GM20431 (cell line): ENCODE data around the gene CTSH.
"Not testable (repeated sequence)": the region's sequence is repeated elsewhere in the genome, so short reads cannot be mapped to it uniquely, and the experiment has no call there.

Source experiments
- in situ Hi-C: fragments of 300-500 bp; cut with MseI, MboI; formaldehyde crosslinking; loops from one replicate; pipeline ENCODE4 v1.15.0; 2020; ENCODE audit warnings: low sequenced_read_pairs; ENCODE audit not compliant: unreplicated experiment

The CTSH gene

DNA sequence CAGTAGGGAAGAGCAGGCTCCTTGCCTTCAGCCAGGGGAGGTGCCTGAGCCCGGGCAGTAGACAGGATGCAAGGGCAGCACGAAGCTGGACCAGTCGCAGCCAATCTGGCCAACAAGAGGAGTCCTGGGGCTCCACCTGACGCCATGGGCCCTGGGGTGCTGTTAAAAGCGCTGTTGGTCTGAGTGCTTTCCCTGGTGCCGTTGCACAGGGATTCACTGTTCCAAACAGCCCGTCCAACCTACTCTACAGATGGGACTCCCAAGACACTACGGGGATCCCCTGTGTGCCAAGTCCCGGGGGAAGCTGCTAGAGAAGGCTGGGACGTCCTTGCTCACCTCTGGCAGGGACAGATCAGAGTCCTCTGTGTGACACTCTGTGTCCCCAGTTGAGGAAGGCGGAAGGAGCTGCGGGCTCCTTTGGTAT is 632 bp downstream of the CTSH start:
- in situ Hi-C loops, result no loop called here

DNA sequence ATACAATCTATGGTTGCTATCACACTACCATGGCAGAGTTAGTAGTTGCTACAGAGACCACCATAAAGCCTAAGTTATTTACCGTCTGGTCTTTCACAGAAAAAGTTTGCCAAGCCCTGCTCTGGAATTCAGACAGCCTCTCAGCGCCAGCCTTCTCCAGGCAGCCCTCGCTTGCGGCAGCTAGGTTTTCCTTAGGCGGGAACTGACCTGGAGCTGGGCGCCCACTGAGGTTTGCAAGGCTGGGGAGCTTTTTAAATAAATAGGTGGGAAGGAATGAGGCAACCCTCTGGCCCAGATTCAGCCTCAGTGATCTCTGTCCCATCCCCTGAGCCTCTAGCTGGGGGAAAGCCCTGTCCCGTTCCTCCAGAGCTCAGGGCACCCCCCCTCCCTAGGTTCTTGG is 1.2 kb downstream of the CTSH start:
- in situ Hi-C loops, result no loop called here

- in situ Hi-C loops, result no loop called here
Measured at GRCh38 chr15:78942741-78943140, 2.1 kb downstream of the CTSH start.

GRCh38 chr15:78938658-78939488 is 6.0 kb downstream of the CTSH start:
- in situ Hi-C loops, result no loop called here

DNA sequence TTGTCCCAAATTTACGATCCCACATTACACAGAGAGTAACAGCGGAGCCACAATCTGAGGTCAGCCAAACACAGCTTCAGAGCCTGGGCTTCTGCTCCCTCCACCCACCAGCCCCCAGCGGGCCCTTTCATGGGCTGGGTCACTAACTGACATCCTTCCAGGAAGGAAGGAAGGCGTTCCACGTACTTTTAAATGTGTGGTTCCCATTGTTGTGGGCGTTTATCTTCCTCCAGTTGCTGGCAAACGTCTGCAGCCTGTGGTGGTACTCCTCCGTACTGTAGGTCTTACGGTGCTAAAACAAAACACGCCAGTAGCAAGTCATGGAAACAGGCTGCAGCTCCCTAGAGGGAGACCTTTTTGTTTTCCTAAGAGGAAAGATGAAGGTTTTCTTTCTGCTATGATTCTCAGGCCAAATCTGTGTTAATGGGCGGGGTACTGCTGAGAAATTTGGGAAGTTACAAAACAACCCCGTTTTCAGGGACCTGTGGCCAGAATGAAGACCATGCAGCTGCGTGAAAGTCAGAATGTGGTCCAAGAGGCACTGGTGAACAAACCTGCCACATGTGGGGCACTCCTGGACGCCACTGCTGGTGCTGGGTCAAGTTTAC is 7.6 kb downstream of the CTSH start:
- in situ Hi-C loops, result no loop called here

DNA sequence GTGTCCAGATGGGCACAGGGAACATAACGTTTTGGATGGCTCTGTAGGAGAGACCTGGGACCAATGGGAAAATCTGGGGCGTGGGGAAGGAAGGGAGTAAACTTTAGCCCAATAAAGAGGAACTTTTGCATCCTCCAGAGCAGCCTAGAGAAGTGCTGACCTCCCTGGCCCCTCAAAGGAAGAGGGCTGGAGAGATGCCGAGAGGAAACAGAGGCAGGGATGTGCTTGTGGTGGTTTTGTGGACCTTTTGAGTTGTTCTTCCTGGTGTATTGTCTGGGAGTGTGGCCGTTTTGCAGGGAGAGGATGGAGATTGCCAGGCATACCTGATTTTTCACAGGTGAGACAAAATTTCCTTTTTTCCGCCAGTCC is 10.2 kb downstream of the CTSH start:
- in situ Hi-C loops, result no loop called here

GRCh38 chr15:78933823-78934654 is 10.8 kb downstream of the CTSH start:
- in situ Hi-C loops, result no loop called here

GRCh38 chr15:78933187-78933822 is 11.5 kb downstream of the CTSH start:
- in situ Hi-C loops, result no loop called here

- in situ Hi-C loops, result no loop called here
Measured at GRCh38 chr15:78932258-78932808, 12.5 kb downstream of the CTSH start.

- in situ Hi-C loops, result no loop called here
Measured at GRCh38 chr15:78931439-78932257, 13.2 kb downstream of the CTSH start.

DNA sequence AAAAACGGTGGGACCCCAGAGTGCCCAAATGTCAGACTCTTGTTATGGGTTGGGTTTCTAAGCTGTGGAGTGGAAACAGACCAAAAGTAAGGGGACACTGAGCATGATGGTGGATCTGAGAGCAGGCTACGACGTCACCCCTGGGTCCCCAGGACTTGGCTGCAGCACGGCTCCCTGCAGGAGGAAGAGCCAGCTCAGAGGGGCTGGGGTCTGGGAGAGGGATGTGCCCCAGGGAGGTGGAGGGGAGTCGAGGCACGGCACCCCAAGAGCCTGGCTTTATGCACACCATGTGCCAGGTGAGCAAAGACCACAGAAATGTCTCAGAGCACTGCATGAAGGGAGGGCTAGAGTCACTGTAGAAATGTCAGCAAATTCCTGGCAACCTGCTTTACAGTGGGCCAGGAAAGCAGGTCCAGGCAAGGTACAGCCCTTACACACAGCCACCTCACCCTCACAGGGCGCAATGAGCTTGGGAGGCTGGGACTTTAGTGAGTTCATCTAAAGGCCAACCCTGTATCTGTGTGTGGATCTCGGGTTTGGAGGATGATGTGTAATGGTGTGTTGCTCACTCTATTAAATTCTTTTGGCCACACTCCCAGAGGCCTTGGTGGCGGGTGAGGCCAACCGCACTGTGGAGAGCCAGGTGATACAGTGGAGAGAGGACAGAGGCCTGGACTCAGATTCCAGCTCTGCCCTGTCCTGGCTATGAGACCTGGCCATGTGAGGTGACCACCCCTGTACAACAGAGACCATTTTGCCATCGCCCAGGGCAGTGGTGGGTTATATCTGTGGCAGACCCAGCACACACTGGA is 14.1 kb downstream of the CTSH start:
- in situ Hi-C loops, result no loop called here

- in situ Hi-C loops, result no loop called here
Measured at GRCh38 chr15:78929536-78930264, 15.1 kb downstream of the CTSH start.

DNA sequence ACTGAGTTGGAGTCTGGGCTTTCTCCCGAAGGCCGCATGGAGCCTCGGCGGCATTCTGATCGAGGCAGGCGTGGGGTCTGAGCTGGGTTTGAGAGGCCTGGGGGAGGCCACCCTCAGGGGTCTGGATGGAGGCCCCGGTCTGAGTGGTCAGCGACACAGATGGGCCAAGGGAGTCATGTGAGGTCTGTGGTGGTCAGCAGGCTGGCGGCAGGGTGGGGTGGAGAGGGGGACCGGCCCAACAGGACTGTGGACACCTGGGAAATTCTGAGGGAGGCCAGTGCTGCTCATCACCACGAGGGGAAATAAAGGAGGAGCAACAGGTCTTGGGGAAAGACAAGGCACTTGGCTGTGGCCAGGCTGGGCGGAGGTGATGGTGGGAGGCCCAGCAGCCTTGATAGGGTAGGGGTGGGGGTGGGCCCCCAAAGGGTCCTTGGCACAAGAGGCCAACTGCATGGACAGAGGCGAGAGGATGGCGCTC is 16.2 kb downstream of the CTSH start:
- in situ Hi-C loops, result no loop called here

DNA sequence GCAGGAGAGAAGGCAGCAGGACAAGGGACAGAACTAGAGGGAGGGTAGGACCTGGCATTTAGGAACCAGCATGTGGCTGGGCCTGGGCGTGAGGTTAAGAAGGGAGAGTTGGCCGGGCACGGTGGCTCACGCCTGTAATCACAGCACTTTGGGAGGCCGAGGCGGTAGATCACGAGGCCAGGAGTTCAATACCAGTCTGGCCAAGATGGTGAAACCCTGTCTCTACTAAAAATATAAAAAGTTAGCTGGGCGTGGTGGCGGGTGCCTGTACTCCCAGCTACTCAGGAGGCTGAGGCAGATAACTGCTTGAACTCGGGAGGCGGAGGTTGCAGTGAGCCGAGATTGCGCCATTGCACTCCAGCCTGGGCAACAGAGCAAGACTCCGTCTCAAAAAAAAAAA is 16.7 kb downstream of the CTSH start:
- in situ Hi-C loops, result not testable (repeated sequence)

GRCh38 chr15:78927077-78927790 is 17.6 kb downstream of the CTSH start:
- in situ Hi-C loops, result no loop called here

- in situ Hi-C loops, result no loop called here
Measured at GRCh38 chr15:78925956-78926743, 18.7 kb downstream of the CTSH start.
